ENCODE data around the gene CARHSP1. TPM values are rescaled to one million over a fixed set of nuclear protein-coding genes. Genes with fewer than 3 reads are reported as not detected.

The CARHSP1 gene
- total and polyA plus RNA-seq, 9 of the 15 experiments (the other 6 are each of a cell fraction or from before 2014, with no cell fraction given), result 5.8 to 114 (median 41.1) TPM

GRCh38 chr16:8807189-8807588 is 61.6 kb downstream of the CARHSP1 start:
- intact Hi-C loops (cut with micrococcal nuclease), result no loop called here
- Histone ChIP-seq H3K4me1 (replicated peaks in 1 of 2; ENCODE audit: control insufficient read depth in 2 of 2, insufficient read depth in 2 of 2, low read length in 2 of 2) (no peaks in the 10 kb centered on the region; a peak in 1 of 5 replicates), H3K9ac (ENCODE audit: insufficient read depth in 1 of 2, low read depth in 2 of 2, low read length in 2 of 2) (no peak overlapping the region), H2AFZ (ENCODE audit: low read depth, low read length) (no peak overlapping the region), H3K27me3 (ENCODE audit: control insufficient read depth in 2 of 2, insufficient read depth in 2 of 2, low read length in 2 of 2) (no peaks in the 10 kb centered on the region), H3K9me3 (replicated peaks; ENCODE audit: control insufficient read depth, insufficient read depth, low read depth, low read length) (no peaks in the 10 kb centered on the region), H3K4me2 (ENCODE audit: insufficient read depth, low read length) (no peak overlapping the region), H3K27ac (ENCODE audit: extremely low read depth, low read depth, low read length) (no peak overlapping the region), H3K79me2 (ENCODE audit: control insufficient read depth, insufficient read depth, low read length) (peaks cover 16% of the 10 kb centered on the region), H4K20me1 (replicated peaks; ENCODE audit: control insufficient read depth, insufficient read depth, low read length) (no peaks in the 10 kb centered on the region; the same call in 1 of the 2 replicates), H3K9me1 (ENCODE audit: control insufficient read depth, insufficient read depth, low read length) (no peaks in the 10 kb centered on the region), H3K4me3 (no peak overlapping the region), H3K36me3 (ENCODE audit: control insufficient read depth, insufficient read depth, low read length) (peaks cover 99% of the 10 kb centered on the region)
- no peak for FAIRE-seq
- no peak for DNase-seq (ENCODE audit: extremely low read depth in 1 of 4, low spot score in 3 of 4)
- CTCF ChIA-PET (ENCODE audit: low intra/inter-chr PET ratio), result no interaction called here
- ATAC-seq, result no peak
- in situ Hi-C loops (cut with MboI), result no loop called here
- no peak for TF ChIP-seq ZNF347 (CRISPR knock-in tag; IDR thresholded peaks at IDR 0.05; ENCODE audit: low read depth)
- TF ChIP-seq SMARCE1 (IDR thresholded peaks at IDR 0.05), result no peak
- TF ChIP-seq NFXL1 (CRISPR knock-in tag; IDR thresholded peaks at IDR 0.05), result no peak
- TF ChIP-seq SIRT6 (IDR thresholded peaks at IDR 0.05; ENCODE audit: low read depth, low read length), result no peak
- no peak for TF ChIP-seq USF1 (CRISPR knock-in tag; IDR thresholded peaks at IDR 0.05)
- no peak for TF ChIP-seq MLX (CRISPR knock-in tag; conservative IDR thresholded peaks at IDR 0.05)
- no peak for TF ChIP-seq CBX8 (IDR thresholded peaks at IDR 0.05; ENCODE audit: borderline replicate concordance, extremely low read depth, low read depth, low read length, poor library complexity, severe bottlenecking)
- no peak for TF ChIP-seq RNF2 (IDR thresholded peaks at IDR 0.05)
- no peak for TF ChIP-seq ZFP91 (CRISPR knock-in tag; IDR thresholded peaks at IDR 0.05)
- no peak for TF ChIP-seq STAT5B (CRISPR knock-in tag; IDR thresholded peaks at IDR 0.05)
- TF ChIP-seq TFE3 (CRISPR knock-in tag; IDR thresholded peaks at IDR 0.05), result no peak
- no peak for TF ChIP-seq C11orf30 (IDR thresholded peaks at IDR 0.05; ENCODE audit: low read depth)
- no peak for TF ChIP-seq KHSRP (IDR thresholded peaks at IDR 0.05)
- no peak for TF ChIP-seq POLR3A (IDR thresholded peaks at IDR 0.05; ENCODE audit: borderline replicate concordance, extremely low read depth, insufficient read depth, insufficient read length)
- no peak for TF ChIP-seq ZNF197 (CRISPR knock-in tag; IDR thresholded peaks at IDR 0.05; ENCODE audit: low read depth)
- TF ChIP-seq POLR2H (tag; IDR thresholded peaks at IDR 0.05; ENCODE audit: low read depth), result no peak
- no TSS peak for BruUV-seq (replicated peaks)
- 97% methylated on average over 5 of the region's 5 CpGs for WGBS (ENCODE audit: insufficient coverage, low coverage, missing lambda C conversion rate)
- POLR2A ChIA-PET, result interaction anchor here (0.8 kb wide), 1 partner anchor 10 kb away, joined by 6 read pairs; no protein-coding TSS in a partner anchor

All from K562 (cell line).